IMR-90 (cell line): ENCODE measurements around the gene HYDIN. TPM values are rescaled to one million over a fixed set of nuclear protein-coding genes. Genes with fewer than 3 reads are reported as not detected.

Source experiments
- ATAC-seq: fragments of 200-7000 bp; cut with Tn5 transposase; 2 replicates; pipeline ENCODE4 v1.9.1; 2020; ENCODE audit warnings: low read depth, mild to moderate bottlenecking, moderate library complexity
- BruUV-seq: library from RNA; stranded (reverse); fragments of 400-500 nt; replicated peaks from 2 replicates; lab custom pipeline; 2021; lab: Mats Ljungman, UMichigan
- CTCF ChIA-PET: fragments of 300-600 bp; formaldehyde crosslinking; extraction: SDS; loops from one replicate; lab custom pipeline; 2021; ENCODE audit warnings: antibody characterized with exemption; lab: Yijun Ruan, JAX
- POLR2A ChIA-PET: fragments of 300-600 bp; sonication (Branson Sonifier 250); formaldehyde crosslinking; loops from one replicate; lab custom pipeline; 2022; ENCODE audit warnings: antibody characterized with exemption; ENCODE audit not compliant: unreplicated experiment; lab: Charles Lee
- DNase-seq: peaks from one replicate; pipeline ENCODE4 v3.0.0; 2013
- H2AFZ ChIP-seq: replicated peaks from 2 replicates; pipeline ENCODE3; 2013; ENCODE audit warnings: low read length, mild to moderate bottlenecking; ENCODE audit not compliant: poor library complexity
- H2AK5ac ChIP-seq: 2 replicates; pipeline ENCODE4 v1.6.1; 2013; ENCODE audit warnings: low read depth, low read length, inconsistent platforms
- H2AK9ac ChIP-seq: replicated peaks from 2 replicates; pipeline ENCODE3; 2013; ENCODE audit warnings: mild to moderate bottlenecking, low read depth, low read length, moderate library complexity; ENCODE audit not compliant: poor library complexity
- H2BK120ac ChIP-seq: 2 replicates; pipeline ENCODE4 v1.6.1; 2013; ENCODE audit warnings: low read depth, low read length, inconsistent platforms
- H2BK15ac ChIP-seq: 3 replicates; pipeline ENCODE4 v1.6.1; 2013; ENCODE audit warnings: low read depth, low read length, inconsistent platforms
- H2BK20ac ChIP-seq: 2 replicates; pipeline ENCODE4 v1.6.1; 2013; ENCODE audit warnings: low read depth, mild to moderate bottlenecking, inconsistent platforms, low read length, moderate library complexity
- H2BK5ac ChIP-seq: 2 replicates; pipeline ENCODE4 v1.6.1; 2013; ENCODE audit warnings: mild to moderate bottlenecking, low read depth, low read length, inconsistent platforms; ENCODE audit not compliant: poor library complexity, severe bottlenecking
- H3K14ac ChIP-seq: replicated peaks from 2 replicates; pipeline ENCODE4 v1.6.1; 2013; ENCODE audit warnings: low read depth, low read length, inconsistent platforms
- H3K18ac ChIP-seq: 2 replicates; pipeline ENCODE4 v1.6.1; 2013; ENCODE audit warnings: low read depth, low read length, control low read depth
- H3K23ac ChIP-seq: 2 replicates; pipeline ENCODE4 v1.6.1; 2013; ENCODE audit warnings: low read depth, low read length, inconsistent platforms
- H3K27ac ChIP-seq: 2 replicates; pipeline ENCODE4 v1.5.1; 2013; ENCODE audit warnings: mild to moderate bottlenecking, control low read depth, low read length; ENCODE audit not compliant: insufficient read depth
- H3K27me3 ChIP-seq: 2 replicates; pipeline ENCODE4 v1.6.1; 2013; ENCODE audit warnings: low read length; ENCODE audit not compliant: control insufficient read depth, insufficient read depth
- H3K36me3 ChIP-seq: 2 replicates; pipeline ENCODE4 v1.6.1; 2013; ENCODE audit warnings: low read length, mixed read lengths; ENCODE audit not compliant: control insufficient read depth, insufficient read depth
- H3K4ac ChIP-seq: 2 replicates; pipeline ENCODE4 v1.6.1; 2013; ENCODE audit warnings: low read depth, low read length, inconsistent platforms
- H3K4me1 ChIP-seq: 2 replicates; pipeline ENCODE4 v1.6.1; 2013; ENCODE audit warnings: low read length, mixed read lengths; ENCODE audit not compliant: control insufficient read depth, insufficient read depth
- H3K4me2 ChIP-seq: 2 replicates; pipeline ENCODE4 v1.6.1; 2013; ENCODE audit warnings: low read depth, mild to moderate bottlenecking, control low read depth, low read length, moderate library complexity
- H3K4me3 ChIP-seq: 2 replicates; pipeline ENCODE4 v1.5.1; 2013; ENCODE audit warnings: low read depth, mild to moderate bottlenecking, control low read depth, low read length, moderate library complexity; ENCODE audit not compliant: insufficient read depth
- H3K56ac ChIP-seq: 2 replicates; pipeline ENCODE4 v1.6.1; 2013; ENCODE audit warnings: low read length, inconsistent platforms; ENCODE audit not compliant: insufficient read depth; ENCODE audit errors: extremely low read depth
- H3K79me1 ChIP-seq, 2 experiments: 2 replicates each; pipeline ENCODE4 v1.6.1; 2013; ENCODE audit warnings: low read length in 2 of 2, inconsistent platforms in 1 of 2, low read depth in 1 of 2
- H3K9ac ChIP-seq: 2 replicates; pipeline ENCODE4 v1.6.1; 2013; ENCODE audit warnings: low read depth, low read length, control low read depth
- H3K9me1 ChIP-seq: 2 replicates; pipeline ENCODE4 v1.6.1; 2013; ENCODE audit warnings: low read length, inconsistent platforms; ENCODE audit not compliant: insufficient read depth
- H3K9me3 ChIP-seq: 2 replicates; pipeline ENCODE4 v1.6.1; 2013; ENCODE audit warnings: low read length; ENCODE audit not compliant: control insufficient read depth, insufficient read depth
- H4K20me1 ChIP-seq: 2 replicates; pipeline ENCODE4 v1.6.1; 2013; ENCODE audit warnings: low read length, inconsistent platforms; ENCODE audit not compliant: insufficient read depth
- H4K5ac ChIP-seq: 2 replicates; pipeline ENCODE4 v1.6.1; 2013; ENCODE audit warnings: mild to moderate bottlenecking, low read depth, low read length, control low read depth
- H4K8ac ChIP-seq, 2 experiments: 2 replicates each; pipeline ENCODE4 v1.6.1; 2013; ENCODE audit warnings: low read depth in 2 of 2, low read length in 2 of 2, control low read depth in 1 of 2, inconsistent platforms in 1 of 2
- H4K91ac ChIP-seq: 2 replicates; pipeline ENCODE4 v1.6.1; 2013; ENCODE audit warnings: low read depth, low read length, inconsistent platforms; ENCODE audit not compliant: insufficient read depth
- BHLHE40 ChIP-seq: fragments of 150-350 bp; IDR thresholded peaks from 2 replicates; pipeline ENCODE4 v1.6.1; 2016; ENCODE audit warnings: mild to moderate bottlenecking, low read depth, low read length
- CEBPB ChIP-seq: IDR thresholded peaks from 2 replicates; pipeline ENCODE4 v1.6.1; 2012; ENCODE audit warnings: low read depth, low read length, improper control_type of control experiment
- CHD1 ChIP-seq: IDR thresholded peaks from 2 replicates; pipeline ENCODE4 v1.6.1; 2012; ENCODE audit warnings: low read depth, low read length, improper control_type of control experiment
- CTCF ChIP-seq: conservative IDR thresholded peaks from 2 replicates; pipeline ENCODE4 v1.5.1; 2012; ENCODE audit warnings: mild to moderate bottlenecking, low read depth, low read length, improper control_type of control experiment
- FOS ChIP-seq: fragments of 150-350 bp; IDR thresholded peaks from 2 replicates; pipeline ENCODE4 v1.6.1; 2016; ENCODE audit warnings: low read depth, low read length
- MAFK ChIP-seq: IDR thresholded peaks from 2 replicates; pipeline ENCODE4 v1.6.1; 2012; ENCODE audit warnings: low read depth, low read length, improper control_type of control experiment
- MAZ ChIP-seq: IDR thresholded peaks from 2 replicates; pipeline ENCODE4 v1.6.1; 2012; ENCODE audit warnings: low read depth, mild to moderate bottlenecking, low read length, improper control_type of control experiment, moderate library complexity, borderline replicate concordance
- MXI1 ChIP-seq: IDR thresholded peaks from 2 replicates; pipeline ENCODE4 v1.6.1; 2012; ENCODE audit warnings: low read depth, mild to moderate bottlenecking, low read length, moderate library complexity, borderline replicate concordance
- NFE2L2 ChIP-seq: fragments of 150-350 bp; IDR thresholded peaks from 2 replicates; pipeline ENCODE4 v1.6.1; 2016; ENCODE audit warnings: low read depth, mild to moderate bottlenecking, low read length
- POLR2A ChIP-seq: IDR thresholded peaks from 2 replicates; pipeline ENCODE4 v1.6.1; 2012; ENCODE audit warnings: mild to moderate bottlenecking, low read depth, low read length
- RCOR1 ChIP-seq: IDR thresholded peaks from 2 replicates; pipeline ENCODE4 v1.6.1; 2012; ENCODE audit warnings: mild to moderate bottlenecking, low read length, improper control_type of control experiment; ENCODE audit not compliant: insufficient replicate concordance
- WGBS, 2 experiments: methylation state at CpG; one replicate each; pipeline versions ENCODE4 v1.1.5 to v1.1.7; 2013; ENCODE audit warnings: missing lambda C conversion rate in 2 of 2; ENCODE audit not compliant: insufficient read length in 1 of 2; ENCODE audit errors: extremely low coverage in 2 of 2; 5-methylcytosine and 5-hydroxymethylcytosine counted together
- dilution Hi-C: fragments of 300-500 bp; cut with HindIII; formaldehyde crosslinking; loops from one replicate; pipeline ENCODE4 v1.14.3; 2018; ENCODE audit warnings: low sequenced_read_pairs; ENCODE audit not compliant: unreplicated experiment
- in situ Hi-C: fragments of 300-500 bp; cut with MboI; formaldehyde crosslinking; loops from 3 replicates; pipeline ENCODE4 v1.14.3; 2019; ENCODE audit warnings: low sequenced_read_pairs, inconsistent platforms, mixed read lengths
- intact Hi-C: fragments of 100-400 bp; cut with micrococcal nuclease; formaldehyde crosslinking; loops from 2 replicates; pipeline ENCODE4 v1.10.0; 2022
- polyA plus RNA-seq, 3 experiments: library from polyadenylated mRNA; depleted of rRNA; stranded (reverse); fragments of >200 nt; gene quantifications; 2 replicates each; pipeline ENCODE4 v1.2.3, GENCODE V29; 2012; ENCODE audit warnings: low replicate concordance in 1 of 3
- total RNA-seq: library from RNA; depleted of rRNA; stranded (reverse); fragments of >200 nt; gene quantifications from 2 replicates; pipeline ENCODE4 v1.2.3, GENCODE V29; 2012

Gene HYDIN
- total and polyA plus RNA-seq, 2 of the 4 experiments (the other 2 are of a cell fraction): 0.18 to 0.27 TPM

GRCh38 chr16:71218306-71218963, 12.1 kb downstream of the HYDIN start:
- no peak overlapping the region for H2BK15ac ChIP-seq
- no peak overlapping the region for H3K4me2 ChIP-seq
- no peaks in the 10 kb centered on the region for H3K27me3 ChIP-seq
- H3K4me3 ChIP-seq: no peak overlapping the region
- H3K23ac ChIP-seq: no peak overlapping the region
- H3K14ac ChIP-seq: no peak overlapping the region
- in situ Hi-C loops: no loop called here
- CTCF ChIA-PET: no interaction called here
- no peaks in the 10 kb centered on the region for H3K36me3 ChIP-seq
- H3K27ac ChIP-seq: no peak overlapping the region
- no peak overlapping the region for H2BK20ac ChIP-seq
- H2AK9ac ChIP-seq: no peak overlapping the region
- no peak overlapping the region for H4K5ac ChIP-seq
- H2AFZ ChIP-seq: no peak overlapping the region
- H3K9ac ChIP-seq: no peak overlapping the region
- DNase-seq: no peak
- intact Hi-C loops: no loop called here
- H3K9me1 ChIP-seq: no peaks in the 10 kb centered on the region
- H3K18ac ChIP-seq: no peak overlapping the region
- H3K9me3 ChIP-seq: no peaks in the 10 kb centered on the region
- H3K4ac ChIP-seq: no peak overlapping the region
- no peak overlapping the region for H2BK5ac ChIP-seq
- H2BK120ac ChIP-seq: no peak overlapping the region
- dilution Hi-C loops: no loop called here
- no peak for TF ChIP-seq BHLHE40
- TF ChIP-seq FOS: no peak
- no peak for TF ChIP-seq MXI1
- TF ChIP-seq POLR2A: no peak
- TF ChIP-seq CHD1: no peak
- no peak for TF ChIP-seq RCOR1
- TF ChIP-seq MAFK: no peak
- TF ChIP-seq CEBPB: no peak
- TF ChIP-seq MAZ: no peak
- TF ChIP-seq NFE2L2: no peak
- no peak for TF ChIP-seq CTCF
- ATAC-seq: no peak
- no peak overlapping the region for H4K91ac ChIP-seq
- no peaks in the 10 kb centered on the region for H4K20me1 ChIP-seq
- no peak overlapping the region for H2AK5ac ChIP-seq
- no peak overlapping the region for H3K56ac ChIP-seq
- no peaks in the 10 kb centered on the region for H3K4me1 ChIP-seq
- H4K8ac ChIP-seq: no peak overlapping the region
- POLR2A ChIA-PET: no interaction called here
- BruUV-seq: no TSS peak
- WGBS, 2 experiments: no CpG with 5 or more reads among the region's 4 CpGs
- H3K79me1 ChIP-seq: no peaks in the 10 kb centered on the region
